Cerebellar nuclear complex (tissue), 1 donor: Measurements from ENCODE around the gene GMDS.
"Not testable (repeated sequence)": the region's sequence is repeated elsewhere in the genome, so short reads cannot be mapped to it uniquely, and the experiment has no call there.

Source experiments
- DNase-seq, 2 experiments: peaks; one replicate each; lab custom pipeline; 2025; lab: John Stamatoyannopoulos, UW

GMDS gene

DNA sequence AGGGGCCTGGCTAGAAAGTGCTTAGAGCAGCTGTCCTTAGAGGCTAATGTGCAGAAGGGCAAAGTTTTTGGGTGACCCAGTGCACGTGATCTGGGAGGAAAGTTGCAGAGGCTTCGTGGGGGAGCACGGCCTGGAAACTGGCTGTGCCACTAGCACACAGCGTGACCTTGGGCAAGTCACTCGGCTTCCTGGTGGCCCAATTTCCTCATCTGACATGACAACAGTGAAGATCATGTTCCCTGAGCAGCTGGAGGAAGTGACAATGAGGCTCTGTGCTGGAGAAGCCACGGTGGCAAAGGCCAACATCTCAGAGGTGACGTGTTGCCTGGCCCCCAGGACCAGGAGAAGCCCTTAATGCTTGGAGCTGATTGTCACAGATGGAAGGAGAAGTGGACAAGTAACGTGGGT lies 536.2 kb downstream of the GMDS start:
- DNase-seq, result no peak

DNA sequence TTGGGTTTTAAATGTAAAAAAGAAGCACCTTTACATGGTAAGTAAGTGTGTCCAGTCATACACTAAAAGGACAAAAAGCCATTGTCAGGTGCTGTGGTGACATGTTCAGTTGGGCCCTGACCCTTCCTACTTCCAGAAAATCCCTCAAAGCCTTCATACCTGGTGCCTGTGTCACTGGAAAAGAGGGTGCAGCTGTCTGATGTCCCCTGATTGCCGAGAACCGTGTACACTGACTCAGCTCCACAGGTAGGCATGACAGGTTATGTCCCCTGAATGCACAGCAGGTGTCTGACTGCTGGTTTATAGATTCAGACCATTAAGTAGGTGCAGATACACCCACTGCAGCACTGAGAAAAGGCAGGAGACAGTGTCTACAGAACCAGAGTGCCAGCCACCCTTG lies 536.6 kb downstream of the GMDS start:
- DNase-seq, result no peak

DNA sequence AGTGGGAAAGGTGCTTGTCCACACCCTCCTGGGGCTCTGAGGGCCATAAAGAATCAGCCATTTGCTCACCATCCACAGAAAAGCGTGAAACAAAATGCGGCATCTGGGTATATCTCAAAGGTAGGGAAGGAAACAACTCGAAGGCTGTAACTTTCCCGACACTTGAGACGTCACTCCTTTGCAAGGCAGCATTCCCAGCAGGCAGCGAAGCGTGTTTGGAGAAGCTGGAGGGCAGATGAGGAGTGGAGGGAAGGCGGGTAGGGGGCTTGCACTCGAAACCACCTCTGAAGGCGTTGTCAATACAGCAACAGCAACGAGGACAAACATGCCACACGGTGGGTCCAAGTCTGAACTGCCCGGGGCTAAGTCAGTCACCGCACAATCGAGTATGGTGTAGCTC lies 537.3 kb downstream of the GMDS start:
- DNase-seq, result no peak

DNA sequence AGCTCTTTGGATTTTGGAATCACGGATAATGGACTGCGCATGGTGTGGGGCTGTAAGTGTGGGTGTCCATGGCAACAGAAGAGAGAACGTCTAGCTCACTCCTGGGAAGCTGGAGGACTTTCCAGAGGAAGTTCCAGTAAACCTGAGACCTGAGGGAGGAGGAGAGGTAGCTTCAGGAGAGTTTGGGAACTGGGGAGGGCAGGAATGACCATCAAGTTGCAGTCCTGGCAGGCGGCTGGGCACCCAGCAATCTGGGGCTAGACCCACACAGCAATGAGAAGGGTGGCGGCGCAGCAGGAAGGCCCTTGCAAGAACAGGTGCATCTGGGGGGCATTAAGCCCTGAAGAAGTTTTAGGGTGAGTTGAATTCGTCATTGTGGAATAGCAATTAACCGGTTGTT lies 539.8 kb downstream of the GMDS start:
- DNase-seq, result no peak

DNA sequence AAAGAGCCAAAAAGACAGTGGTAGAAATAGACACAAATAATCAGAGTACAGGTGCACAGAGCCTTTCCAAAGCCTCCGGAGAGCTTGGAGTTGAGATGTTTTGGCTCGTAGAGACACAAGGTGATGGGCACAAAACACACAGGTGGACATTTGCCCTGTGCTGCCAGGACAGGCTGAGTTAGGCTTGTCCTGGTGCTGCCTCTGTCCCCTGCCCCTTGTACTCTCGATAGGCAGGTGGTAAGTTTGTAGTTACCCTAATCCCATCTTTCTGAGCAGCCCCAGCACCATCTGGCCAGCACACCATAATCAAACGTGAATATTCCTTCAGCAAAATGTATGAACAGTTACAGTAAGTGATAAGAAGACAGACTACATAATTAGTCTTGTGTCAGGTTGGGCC lies 540.2 kb downstream of the GMDS start:
- no peak for DNase-seq

DNA sequence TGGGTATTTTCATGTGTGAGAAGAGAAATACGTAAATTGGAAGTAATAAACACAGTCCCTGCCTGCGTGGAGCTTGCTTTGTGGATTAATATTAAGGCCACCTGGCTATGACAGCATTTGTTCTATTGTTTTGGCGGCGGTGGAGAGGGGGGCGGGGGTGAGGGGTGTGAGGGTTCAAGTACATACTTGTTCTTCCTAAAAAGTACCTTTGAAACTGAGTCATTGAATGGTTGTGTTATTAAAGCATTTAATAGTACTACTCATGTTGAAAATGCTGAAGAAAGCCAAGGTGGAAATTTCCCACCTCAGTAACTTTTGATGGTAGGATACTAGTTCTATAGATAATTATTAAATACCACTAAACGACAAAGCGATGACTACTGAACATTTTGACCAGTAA lies 540.7 kb downstream of the GMDS start:
- DNase-seq, result no peak

DNA sequence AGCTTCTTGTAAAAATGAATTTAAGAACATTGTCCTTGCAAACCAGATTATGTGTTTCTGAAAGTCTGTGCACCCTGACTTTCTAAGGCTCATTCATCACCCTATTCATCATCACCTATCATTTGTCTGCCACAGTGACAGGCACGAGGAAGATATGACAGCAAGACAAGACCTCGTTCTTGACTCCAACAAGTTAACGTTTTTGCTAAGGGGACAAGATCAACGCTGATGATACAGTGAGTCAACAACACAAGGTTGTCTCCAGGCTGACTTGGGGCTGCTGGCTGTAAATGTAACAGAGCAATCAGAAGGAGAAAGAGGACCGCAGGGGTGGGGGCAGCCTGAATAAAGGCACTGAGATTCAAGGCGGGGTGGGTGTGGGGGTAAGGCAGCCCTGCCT lies 541.5 kb downstream of the GMDS start:
- DNase-seq, result no peak

DNA sequence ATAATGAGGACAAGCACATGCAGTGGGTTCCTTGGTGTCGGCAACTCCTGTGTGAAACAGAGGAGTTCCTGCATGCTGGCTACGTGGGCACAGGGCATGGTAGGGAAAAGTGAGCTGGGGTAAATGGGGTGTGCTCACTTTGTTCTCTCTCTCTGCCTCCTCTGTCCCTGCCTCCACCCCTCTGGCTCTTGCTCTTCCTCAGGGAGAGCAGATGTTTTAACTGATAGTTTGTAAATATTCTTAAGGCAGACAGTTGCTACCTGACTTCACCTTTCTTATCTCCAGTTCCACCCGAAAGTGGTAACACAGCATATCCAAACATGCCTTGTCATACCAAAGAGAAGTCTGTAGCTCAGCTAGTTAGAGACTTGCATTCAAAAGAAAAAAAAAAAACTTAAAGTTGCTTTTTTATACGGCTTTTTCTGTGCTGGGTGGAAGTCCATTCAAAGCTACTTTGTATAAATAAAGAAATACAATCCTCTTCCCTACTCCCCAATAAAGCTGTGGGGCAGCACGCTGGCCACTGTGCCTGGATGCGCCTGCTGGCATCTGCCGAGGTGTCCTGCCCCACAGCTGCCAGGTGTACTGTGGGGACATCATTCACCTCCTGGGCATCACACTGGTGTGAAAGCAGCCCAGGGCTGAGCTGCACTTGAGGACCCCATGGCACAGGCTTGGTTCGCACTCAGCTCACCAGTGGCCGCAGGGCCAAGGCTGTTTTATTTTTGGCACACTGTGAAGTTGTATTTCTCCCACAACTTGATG lies 542.1 kb downstream of the GMDS start:
- no peak for DNase-seq

DNA sequence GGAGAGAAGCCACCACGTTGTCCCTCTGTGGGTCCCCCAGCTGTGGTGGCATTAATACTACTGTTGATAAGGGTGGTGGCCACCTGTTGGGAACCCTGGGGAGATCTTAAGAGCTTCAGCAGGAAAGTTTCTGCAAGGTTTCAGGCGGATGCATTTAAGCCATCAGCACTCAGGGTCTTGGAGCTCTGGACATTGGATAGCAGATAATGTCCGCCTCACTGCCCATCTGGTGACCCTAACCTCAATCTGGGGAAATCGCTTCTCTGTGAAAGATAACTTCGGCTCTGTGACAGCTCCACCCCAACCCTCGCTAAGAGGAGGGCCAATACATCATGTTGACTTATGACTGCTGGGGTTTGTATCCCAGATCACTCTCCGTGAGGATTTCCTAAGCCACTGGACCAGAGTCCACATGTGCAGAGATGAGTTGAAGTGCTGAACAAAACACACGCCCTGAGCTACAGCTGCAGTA lies 542.8 kb downstream of the GMDS start:
- DNase-seq, result no peak

DNA sequence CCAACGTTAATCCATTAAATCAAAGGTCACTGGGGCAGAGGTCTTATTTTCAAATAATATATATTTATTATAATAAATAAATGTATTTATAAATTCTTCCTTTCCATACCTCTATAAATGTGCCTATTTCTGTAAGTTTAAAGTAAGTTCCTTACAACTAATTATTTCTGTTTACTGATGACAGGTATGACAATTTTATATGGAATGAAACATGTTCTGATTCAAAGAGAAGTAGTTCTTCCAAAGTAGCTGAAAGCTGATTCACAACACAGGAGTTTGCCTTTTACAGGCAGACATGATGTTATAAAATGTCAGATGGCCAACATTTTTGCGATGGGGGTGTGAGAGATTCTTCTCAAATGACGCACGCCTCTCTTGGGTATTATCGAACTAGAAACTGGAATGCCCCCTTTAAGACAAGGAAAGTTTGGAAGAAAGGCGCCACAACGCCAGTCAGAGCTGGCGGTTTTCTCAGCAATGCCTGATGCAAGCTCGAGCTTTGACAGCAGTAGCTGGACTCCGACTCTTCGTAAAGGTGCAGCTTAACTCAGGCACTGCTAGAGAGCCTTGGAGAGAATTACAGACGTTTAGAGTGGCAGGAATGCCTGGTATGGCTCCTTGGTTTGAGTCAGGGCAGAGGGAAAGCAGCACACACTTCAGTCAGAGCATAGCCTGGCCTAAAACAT lies 543.6 kb downstream of the GMDS start:
- no peak for DNase-seq

DNA sequence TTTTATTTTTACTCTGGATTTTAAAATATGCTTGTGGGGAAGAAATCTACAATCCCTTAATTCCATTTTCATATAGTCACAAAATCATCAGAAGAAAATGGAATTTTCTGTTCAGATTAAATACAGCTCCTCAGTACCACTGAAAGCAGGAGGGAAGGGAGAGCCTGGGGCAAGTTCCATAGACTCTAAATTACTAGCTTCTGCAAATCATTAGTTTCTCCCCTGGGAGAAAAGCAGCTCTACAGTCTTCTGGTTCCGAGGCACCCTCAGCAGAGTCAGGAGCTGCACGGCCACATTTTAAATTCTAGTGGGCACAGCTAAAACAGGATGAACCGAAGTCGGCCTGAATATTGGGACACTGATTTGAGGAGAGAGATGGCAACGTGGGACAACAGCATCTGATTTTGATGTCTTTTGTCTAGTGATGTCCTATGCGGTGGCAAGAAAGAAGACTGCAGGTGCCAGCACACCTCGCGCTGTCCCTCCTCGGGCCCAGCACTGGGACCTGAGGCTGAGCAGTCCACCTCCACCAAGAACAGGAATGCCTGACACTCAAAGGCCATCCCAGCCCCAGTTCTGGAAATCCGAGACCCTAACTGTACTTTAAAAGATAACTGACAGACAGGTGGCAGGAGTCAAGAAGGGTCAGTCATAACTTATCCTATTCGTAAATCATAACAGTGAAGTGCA lies 545.0 kb downstream of the GMDS start:
- DNase-seq, result no peak

DNA sequence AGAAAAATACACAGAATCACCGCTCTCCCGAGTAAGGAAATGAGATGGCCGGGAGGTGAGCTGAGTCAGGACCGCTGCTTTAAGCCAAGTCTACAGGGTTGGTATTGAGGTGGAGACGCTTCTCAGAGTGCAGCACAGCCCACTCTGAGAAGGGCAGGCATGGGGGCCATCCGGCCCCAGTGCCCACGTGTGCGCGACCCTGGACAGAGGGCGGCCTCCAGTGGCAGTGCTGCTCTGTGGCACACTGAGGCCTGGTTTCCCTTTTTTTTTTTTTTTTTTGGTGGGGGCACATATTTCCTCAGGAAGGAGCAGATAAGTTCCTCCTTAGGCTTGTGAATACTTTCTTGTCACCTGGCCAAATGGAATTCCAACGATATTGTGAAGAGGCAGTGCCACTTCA lies 546.9 kb downstream of the GMDS start:
- DNase-seq, result no peak

DNA sequence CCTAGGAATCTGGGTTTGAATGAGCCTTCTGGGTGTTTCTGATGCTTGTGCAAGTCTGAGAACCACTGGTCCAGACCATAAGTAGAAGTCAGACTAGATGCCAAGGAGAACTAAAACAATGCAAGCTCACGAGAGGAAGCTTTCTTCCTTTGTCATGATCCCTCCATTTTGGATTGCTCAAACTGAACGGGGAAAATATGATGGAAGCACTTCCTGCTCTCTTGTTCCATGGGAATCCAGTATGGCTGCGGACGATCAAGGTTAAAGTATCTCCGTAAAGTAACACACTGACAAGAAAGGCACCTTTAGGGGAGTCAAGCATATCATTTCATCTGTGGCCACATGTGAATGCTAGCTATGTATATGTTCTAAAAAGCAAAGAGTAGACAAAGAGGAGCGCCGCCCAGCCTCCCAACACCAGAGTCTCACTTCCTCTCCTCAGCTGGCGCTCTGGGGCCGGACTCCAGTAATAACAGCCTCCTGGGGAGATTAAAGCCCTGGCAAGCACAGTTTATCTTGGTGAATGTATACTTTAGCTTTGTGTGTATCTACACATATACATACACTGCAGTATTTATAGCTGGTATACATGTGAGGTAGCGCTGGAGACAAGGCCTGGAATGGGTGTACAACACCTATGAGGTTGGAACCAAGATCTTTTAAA lies 547.6 kb downstream of the GMDS start:
- no peak for DNase-seq

DNA sequence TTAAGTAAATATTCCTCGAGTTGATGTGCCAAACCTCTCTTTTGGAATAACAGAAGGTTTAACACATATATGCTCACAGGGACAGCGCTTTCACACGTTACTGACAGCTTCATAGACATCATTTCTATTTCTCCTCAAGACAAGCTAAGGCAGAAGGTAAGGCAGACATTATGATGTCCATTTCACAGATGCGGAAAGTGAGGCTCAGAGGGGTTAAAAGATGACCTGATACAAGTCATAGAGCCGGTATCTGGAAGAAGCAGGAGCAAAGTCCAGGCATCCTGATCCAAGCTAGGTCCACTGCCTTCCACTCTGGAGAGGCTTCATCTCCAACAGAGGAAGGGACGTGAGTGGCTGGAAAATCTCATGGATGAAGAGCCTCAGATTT lies 548.9 kb downstream of the GMDS start:
- no peak for DNase-seq

DNA sequence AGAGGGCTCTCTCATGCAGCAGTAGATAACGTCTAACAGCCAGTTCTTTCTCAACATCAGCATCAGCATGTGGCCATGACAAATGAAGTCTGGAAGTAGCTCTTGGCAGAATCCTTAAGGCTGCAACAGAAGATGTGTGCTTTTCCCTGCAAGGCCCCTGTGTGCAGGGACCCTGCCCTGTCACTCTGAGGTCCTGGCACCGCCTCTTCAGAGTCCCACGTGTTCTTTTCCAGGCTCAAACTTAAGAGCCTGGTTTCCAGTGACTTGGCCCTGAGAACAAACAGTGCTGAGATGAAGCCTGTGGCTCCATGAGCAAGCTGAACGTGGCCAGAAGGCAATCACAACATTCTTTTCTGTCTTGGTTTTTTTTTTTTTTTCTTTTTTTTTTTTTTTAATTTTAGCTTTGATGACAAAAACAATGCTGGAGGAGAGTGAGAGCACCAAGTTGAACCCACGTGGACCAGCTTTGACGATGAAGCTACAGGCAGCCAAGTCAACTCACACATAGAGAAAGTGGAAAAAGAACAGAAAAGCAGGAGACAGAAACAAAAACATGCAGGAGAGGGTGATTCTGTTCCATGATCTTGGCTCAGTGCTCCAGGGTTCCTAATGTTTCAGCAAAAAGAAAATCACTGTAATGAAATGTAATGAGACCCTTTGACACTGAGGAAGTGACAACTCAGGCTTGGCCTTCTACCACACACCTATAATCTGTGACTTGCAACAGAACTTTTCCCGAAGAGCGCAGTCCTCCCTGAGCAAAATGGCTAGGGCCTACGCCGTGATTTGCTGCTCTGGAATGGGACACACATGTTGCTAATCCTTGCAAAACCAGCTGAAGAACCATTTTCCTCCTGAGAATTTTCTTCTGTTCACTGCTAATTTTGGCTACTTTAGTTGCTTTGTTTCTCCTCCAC lies 549.6 kb downstream of the GMDS start:
- DNase-seq, result no peak

DNA sequence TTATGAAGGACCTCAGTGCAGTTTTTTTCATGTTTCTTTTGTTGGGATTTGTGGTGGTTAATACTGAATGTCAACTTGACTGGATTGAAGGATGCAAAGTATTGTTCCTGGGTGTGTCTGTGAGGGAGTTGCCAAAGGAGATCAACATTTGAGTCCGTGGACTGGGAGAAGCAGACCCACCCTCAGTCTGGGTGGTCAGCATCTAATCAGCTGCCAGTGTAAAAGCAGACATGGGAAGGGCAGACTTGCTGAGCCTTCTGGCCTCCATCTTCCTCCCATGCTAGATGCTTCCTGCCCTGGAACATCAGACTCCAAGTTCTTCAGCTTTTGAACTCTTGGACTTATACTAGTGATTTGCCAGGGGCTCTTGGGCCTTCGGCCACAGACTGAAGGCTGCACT lies 553.6 kb downstream of the GMDS start:
- not testable (repeated sequence) for DNase-seq

DNA sequence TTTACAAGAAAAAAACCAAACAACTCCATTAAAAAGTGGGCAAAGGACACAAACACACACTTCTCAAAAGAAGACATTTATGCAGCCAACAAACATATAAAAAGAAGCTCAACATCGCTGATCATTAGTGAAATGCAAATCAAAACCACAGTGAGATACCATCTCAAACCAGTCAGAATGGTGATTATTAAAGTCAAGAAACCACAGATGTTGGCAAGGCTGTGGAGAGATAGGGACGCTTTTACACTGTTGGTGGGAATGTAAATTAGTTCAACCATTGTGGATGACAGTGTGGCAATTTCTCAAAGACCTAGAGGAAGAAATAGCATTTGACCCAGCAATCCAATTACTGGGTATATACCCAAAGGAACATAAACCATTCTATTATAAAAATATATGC lies 554.7 kb downstream of the GMDS start:
- not testable (repeated sequence) for DNase-seq

DNA sequence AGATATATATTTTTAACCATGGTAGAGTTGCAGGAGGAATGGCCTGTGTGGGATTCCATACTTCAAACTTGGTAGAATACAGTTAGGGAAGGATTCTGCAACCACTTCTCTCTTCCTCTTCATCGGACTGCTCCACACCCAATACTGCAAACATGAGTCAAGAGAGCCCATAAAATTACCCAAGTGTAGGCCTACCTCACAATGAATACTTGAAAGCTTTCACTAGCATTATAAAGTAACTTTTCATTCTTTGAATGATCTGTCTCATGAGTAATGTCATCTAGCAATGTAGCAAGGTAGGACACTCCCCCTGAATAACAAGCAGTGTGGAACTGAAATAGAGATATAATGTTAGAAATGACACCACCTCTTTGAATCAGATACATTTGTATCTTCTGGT lies 556.3 kb downstream of the GMDS start:
- no peak for DNase-seq

DNA sequence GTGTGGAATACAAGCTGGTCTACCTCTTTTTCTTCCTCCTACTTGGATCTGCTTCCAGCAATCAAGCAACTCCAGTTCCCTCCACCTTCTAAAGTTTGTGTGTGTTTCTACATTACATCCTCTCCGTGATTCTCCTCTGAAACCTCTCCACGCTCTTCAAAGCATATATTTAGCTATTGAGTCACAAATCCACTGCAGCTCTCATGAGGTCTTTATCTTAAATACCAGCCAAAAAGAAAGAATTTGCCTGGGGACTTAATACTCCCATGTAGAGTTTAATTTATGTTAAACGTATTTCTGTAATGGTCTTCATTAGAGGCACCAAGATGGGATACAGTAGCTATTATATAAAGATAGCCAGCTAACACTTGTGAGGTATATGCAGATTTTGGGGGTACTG lies 557.0 kb downstream of the GMDS start:
- DNase-seq, result no peak

DNA sequence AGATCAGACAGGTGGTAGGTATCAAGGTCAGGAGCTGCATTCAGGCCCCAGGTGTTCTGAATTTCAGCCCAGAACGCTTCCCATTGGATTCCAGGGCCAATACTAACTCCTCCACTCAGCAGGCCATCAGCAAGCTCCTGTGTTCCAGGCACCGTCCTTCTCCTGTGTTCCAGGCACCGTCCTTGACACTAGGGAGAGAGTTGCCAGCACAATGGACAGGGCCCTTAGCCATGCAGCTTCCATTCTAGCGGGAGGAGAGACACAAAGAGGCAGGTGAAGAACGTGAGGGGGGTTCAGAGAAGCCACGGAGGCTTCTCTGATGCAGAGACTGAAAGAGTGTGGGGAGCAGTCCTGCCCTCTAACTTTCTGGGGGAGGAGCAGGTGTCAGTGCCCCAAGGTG lies 558.0 kb downstream of the GMDS start:
- no peak for DNase-seq
